Psoas muscle (tissue), 8 donors: ENCODE measurements around the gene GPR78. TPM values are rescaled to one million over a fixed set of nuclear protein-coding genes. Genes with fewer than 3 reads are reported as not detected.

Experiments used
- ATAC-seq, 4 donors: fragments of 200-7000 bp; cut with Tn5 transposase; one replicate each; pipeline ENCODE4 v1.9.1; 2020; ENCODE audit warnings: moderate library complexity in 3 of 4, mild to moderate bottlenecking in 2 of 4
- DNase-seq, 2 donors: peaks; one replicate each; pipeline ENCODE4 v3.0.0-alpha.2; 2020
- H3K27ac ChIP-seq: fragments of 200-600 bp; one replicate; pipeline ENCODE4 v1.8.0; 2022
- H3K27me3 ChIP-seq, 3 donors: fragments of 200-600 bp in 1 of 3; one replicate each; pipeline versions ENCODE4 v1.6.1 to v1.8.0; 2013 to 2022; ENCODE audit warnings: low read length in 2 of 3, mild to moderate bottlenecking in 2 of 3, moderate library complexity in 1 of 3; ENCODE audit not compliant: insufficient read depth in 3 of 3
- H3K36me3 ChIP-seq, 2 donors: fragments of 200-600 bp in 1 of 2; one replicate each; pipeline versions ENCODE4 v1.6.1 to v1.8.0; 2013 to 2022; ENCODE audit warnings: low read depth in 1 of 2, mild to moderate bottlenecking in 1 of 2, moderate library complexity in 1 of 2; ENCODE audit not compliant: insufficient read depth in 1 of 2
- H3K4me1 ChIP-seq: fragments of 200-600 bp; one replicate; pipeline ENCODE4 v1.8.0; 2022
- H3K4me3 ChIP-seq: fragments of 200-600 bp; one replicate; pipeline ENCODE4 v1.8.0; 2022; ENCODE audit warnings: mild to moderate bottlenecking
- H3K9me3 ChIP-seq: fragments of 200-600 bp; one replicate; pipeline ENCODE4 v1.8.0; 2022
- WGBS, 3 donors: extraction: QIAGEN DNeasy Blood & Tissue Kit; methylation state at CpG; one replicate each; pipeline versions ENCODE4 v1.1.6 to v1.1.7; 2013; 5-methylcytosine and 5-hydroxymethylcytosine counted together
- intact Hi-C, 2 donors: fragments of 100-400 bp; cut with DNase I; formaldehyde crosslinking; loops; one replicate each; pipeline versions ENCODE4 v1.11.0 to v1.14.2; 2022
- polyA plus RNA-seq, 3 donors: library from polyadenylated mRNA; stranded (reverse); fragments of 200-250 nt; gene quantifications; one replicate each; pipeline ENCODE4 v1.2.3, GENCODE V29; 2013
- total RNA-seq, 4 donors: library from RNA; stranded (reverse); fragmentation: NEBNext Ultra II Directional in 2 of 4; extraction: Animal tissue kit (Norgen Biotek cat#: 25700) in 2 of 4; gene quantifications; one replicate each; pipeline versions ENCODE4 v1.2.1 to v1.2.4, GENCODE V29; 2021 to 2023
- TF ChIP-seq, protein P1 (sequence below): fragments of 200-600 bp; IDR thresholded peaks from one replicate; pipeline ENCODE4 v1.8.0; 2022; ENCODE audit warnings: antibody characterized with exemption
- donor health status: healthy with polysubstance abuse.
- donor health status: DM: no; HTN: no; CAD: no; lungs with moderate emphysema.
- donor health status: Bipolar disorder and iron deficiency.
- donor health status: healthy.
- donor health status: DM: yes; HTN: yes; CAD: no.
- donor health status: DM: no; HTN: no; CAD: no.
- donor health status: DM: no; HTN: no; CAD: no.
- donor health status: DM: yes; HTN: yes; CAD: no.

Gene GPR78
- total and polyA plus RNA-seq, 7 donors, result not detected

DNA sequence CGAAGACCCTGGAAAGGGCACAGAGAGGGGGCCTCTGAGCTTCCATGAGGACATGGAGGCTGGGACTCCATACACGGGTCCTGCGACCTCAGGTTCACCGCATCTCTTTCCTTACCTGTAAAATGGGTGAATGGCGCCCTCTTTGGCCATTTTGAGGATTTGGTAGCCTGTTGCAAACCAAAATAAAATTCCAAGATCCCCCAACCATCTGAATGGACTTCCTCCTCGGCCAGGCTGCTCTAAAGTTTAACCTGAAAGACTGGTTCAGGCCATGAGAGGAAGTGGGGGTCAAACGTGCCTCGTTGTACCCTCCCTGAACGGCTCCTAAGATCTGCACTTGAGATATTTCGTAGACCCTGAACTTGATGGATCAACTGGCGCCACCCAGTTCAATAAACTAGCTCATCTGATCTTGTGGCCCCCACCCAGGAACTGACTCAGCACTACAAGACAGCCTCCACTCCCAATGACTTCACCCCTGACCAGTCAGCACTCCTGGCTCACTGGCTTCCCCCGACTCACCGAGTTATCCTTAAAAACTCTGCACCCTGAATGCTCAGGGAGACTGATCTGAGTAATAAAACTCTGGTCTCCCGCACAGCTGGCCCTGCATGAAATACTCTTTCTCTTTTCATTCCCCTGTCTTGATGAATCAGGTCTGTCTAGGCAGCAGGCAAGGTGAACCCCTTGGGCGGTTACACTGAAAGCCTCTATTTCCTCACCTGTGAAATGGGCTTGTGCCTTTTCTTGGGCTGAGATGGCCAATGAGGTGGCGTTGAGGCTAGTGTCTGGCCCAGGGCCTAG, 32.9 kb upstream of the GPR78 start:
- DNase-seq, result no peak
- Histone ChIP-seq H3K4me1 (no peaks in the 10 kb centered on the region), H3K27me3 (peaks cover 0 to 5% (median 4%) of the 10 kb centered on the region in 3 donors), H3K36me3 (no peaks in the 10 kb centered on the region), H3K27ac (no peak overlapping the region), H3K4me3 (no peak overlapping the region), H3K9me3 (no peaks in the 10 kb centered on the region)
- TF ChIP-seq, protein P1, sequence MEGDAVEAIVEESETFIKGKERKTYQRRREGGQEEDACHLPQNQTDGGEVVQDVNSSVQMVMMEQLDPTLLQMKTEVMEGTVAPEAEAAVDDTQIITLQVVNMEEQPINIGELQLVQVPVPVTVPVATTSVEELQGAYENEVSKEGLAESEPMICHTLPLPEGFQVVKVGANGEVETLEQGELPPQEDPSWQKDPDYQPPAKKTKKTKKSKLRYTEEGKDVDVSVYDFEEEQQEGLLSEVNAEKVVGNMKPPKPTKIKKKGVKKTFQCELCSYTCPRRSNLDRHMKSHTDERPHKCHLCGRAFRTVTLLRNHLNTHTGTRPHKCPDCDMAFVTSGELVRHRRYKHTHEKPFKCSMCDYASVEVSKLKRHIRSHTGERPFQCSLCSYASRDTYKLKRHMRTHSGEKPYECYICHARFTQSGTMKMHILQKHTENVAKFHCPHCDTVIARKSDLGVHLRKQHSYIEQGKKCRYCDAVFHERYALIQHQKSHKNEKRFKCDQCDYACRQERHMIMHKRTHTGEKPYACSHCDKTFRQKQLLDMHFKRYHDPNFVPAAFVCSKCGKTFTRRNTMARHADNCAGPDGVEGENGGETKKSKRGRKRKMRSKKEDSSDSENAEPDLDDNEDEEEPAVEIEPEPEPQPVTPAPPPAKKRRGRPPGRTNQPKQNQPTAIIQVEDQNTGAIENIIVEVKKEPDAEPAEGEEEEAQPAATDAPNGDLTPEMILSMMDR, result no peak
- intact Hi-C loops, result no loop called here
- no peak for ATAC-seq
- 67 to 74% (median 72%) methylated on average over 16 of the region's 16 CpGs for WGBS, 3 donors

DNA sequence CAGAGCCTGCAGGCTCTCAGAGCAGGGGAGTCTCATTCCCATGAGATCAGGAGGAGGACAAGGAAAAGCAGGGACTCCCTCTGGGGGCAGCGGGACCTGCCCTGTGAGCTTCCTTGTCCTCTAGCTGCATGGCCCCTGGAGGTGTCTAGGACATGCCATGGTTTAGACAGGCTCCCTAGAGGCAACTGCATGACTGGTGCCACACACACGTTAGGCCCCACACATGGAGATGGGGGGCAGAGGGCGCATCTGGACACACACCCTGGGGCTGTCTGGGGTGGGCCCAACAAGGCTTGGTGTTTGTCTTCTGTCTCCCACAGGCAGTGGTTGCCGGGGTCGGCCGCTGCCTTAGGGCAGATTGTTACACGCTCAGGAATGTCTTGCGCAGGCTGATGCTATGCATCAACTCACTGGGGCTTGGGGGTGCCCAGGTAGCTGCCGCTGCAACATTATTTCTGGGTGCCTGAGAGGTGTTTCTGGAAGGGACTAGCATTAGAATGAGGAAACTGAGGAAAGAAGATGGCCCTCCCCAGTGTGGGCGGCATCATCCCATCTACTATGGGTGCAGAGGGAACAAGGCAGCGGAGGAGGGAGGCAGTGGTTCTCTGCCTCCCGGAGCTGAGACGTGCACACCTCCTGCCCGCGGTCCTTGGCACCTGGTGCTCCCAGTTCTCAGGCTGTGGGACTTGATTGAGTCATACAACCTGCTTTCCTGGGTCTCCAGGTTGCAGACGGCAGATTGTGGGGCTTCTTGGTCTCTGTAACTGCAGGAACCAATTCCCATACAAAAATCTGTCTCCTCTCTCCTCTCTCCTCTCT, 32.1 kb upstream of the GPR78 start:
- TF ChIP-seq, protein P1, result no peak
- H3K36me3 ChIP-seq, result no peaks in the 10 kb centered on the region
- peaks cover 0 to 6% (median 4%) of the 10 kb centered on the region in 3 donors for H3K27me3 ChIP-seq
- H3K4me3 ChIP-seq, result no peak overlapping the region
- no peak for DNase-seq
- H3K4me1 ChIP-seq, result no peaks in the 10 kb centered on the region
- no peaks in the 10 kb centered on the region for H3K9me3 ChIP-seq
- ATAC-seq, result no peak
- intact Hi-C loops, result no loop called here
- 90 to 95% (median 90%) methylated on average over 16 of the region's 16 CpGs for WGBS, 3 donors
- H3K27ac ChIP-seq, result no peak overlapping the region

DNA sequence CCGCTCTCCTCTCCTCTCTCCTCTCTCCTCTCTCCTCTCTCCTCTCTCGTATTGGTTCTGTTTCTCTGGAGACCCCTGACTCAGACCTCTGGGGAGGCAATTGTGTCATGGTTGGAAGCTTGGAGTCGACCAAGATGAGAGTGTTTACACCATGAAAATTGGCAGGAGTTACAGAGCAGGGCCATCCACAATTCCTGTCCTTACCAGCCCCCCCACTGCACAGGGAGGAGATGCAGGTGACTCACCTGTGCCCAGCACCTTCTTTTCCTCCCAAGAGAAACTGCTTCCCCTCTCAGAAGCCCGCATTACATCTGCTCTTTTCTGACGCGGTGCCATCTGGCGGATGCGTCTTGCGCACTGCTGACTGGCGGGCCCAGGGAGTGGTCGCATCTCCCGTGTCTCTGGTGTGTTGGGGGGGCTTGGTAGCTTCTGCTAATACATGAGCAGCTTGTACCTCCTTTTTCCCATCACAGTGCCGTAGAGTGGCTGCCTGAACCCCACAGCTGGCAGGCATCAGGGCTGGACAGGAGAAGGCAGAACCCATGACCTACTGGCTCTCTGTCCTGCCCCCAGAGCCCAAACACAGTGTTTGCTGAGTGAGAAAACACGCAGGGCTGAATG, 31.4 kb upstream of the GPR78 start:
- TF ChIP-seq, protein P1, result no peak

DNA sequence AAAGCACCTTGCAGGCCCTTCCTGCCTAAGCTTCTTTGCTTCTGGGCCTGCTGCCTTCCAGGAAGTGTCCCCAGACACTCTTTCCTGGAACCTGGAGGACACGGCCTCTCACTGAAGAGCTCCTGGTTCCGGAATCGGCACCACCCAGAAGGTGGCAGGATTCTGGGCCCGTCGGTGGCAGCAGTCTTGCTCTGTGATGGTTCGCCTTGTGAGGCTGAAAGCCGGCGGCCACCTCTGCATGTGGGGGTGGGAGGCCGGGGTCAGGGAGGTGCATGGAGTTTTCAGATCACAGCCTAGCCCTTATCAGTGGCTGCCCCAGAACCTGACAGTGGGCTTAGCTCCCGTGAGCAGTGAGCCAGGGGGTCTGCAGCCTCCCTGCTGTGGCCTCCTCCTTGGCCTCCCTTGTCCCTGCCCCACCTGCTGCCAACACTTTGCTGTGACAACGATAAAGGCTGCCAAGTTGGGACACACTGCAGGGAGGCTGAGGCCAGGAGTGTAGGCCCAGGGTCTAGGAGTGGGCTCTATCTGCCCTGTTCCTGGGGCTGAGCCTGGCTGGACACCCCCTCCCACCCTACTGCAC, 30.8 kb upstream of the GPR78 start:
- no peak overlapping the region for H3K4me3 ChIP-seq
- H3K27me3 ChIP-seq, result peaks cover 0 to 6% (median 4%) of the 10 kb centered on the region in 3 donors
- no peak overlapping the region for H3K27ac ChIP-seq
- no peaks in the 10 kb centered on the region for H3K36me3 ChIP-seq
- DNase-seq (no peak), ATAC-seq (no peak)
- intact Hi-C loops, result no loop called here
- 72 to 82% (median 77%) methylated on average over 11 of the region's 11 CpGs for WGBS, 3 donors
- H3K4me1 ChIP-seq, result no peaks in the 10 kb centered on the region
- H3K9me3 ChIP-seq, result no peaks in the 10 kb centered on the region
- TF ChIP-seq, protein P1, result no peak

More for the DNA sequence above, 31.4 kb upstream of the GPR78 start:
- no peak for ATAC-seq
- no peak for DNase-seq
- WGBS, 3 donors, result 79 to 88% (median 79%) methylated on average over 12 to 14 of the region's 14 CpGs
- H3K36me3 ChIP-seq, result no peaks in the 10 kb centered on the region
- peaks cover 0 to 6% (median 4%) of the 10 kb centered on the region in 3 donors for H3K27me3 ChIP-seq
- no peaks in the 10 kb centered on the region for H3K4me1 ChIP-seq
- intact Hi-C loops, result no loop called here
- H3K9me3 ChIP-seq, result no peaks in the 10 kb centered on the region
- no peak overlapping the region for H3K27ac ChIP-seq
- H3K4me3 ChIP-seq, result no peak overlapping the region
